Measurements from ENCODE around the gene GPR160. TPM values are rescaled to one million over a fixed set of nuclear protein-coding genes. Genes with fewer than 3 reads are reported as not detected.

GPR160 gene
- total RNA-seq, 1 donor from 2014 or later: 0.99 TPM

DNA sequence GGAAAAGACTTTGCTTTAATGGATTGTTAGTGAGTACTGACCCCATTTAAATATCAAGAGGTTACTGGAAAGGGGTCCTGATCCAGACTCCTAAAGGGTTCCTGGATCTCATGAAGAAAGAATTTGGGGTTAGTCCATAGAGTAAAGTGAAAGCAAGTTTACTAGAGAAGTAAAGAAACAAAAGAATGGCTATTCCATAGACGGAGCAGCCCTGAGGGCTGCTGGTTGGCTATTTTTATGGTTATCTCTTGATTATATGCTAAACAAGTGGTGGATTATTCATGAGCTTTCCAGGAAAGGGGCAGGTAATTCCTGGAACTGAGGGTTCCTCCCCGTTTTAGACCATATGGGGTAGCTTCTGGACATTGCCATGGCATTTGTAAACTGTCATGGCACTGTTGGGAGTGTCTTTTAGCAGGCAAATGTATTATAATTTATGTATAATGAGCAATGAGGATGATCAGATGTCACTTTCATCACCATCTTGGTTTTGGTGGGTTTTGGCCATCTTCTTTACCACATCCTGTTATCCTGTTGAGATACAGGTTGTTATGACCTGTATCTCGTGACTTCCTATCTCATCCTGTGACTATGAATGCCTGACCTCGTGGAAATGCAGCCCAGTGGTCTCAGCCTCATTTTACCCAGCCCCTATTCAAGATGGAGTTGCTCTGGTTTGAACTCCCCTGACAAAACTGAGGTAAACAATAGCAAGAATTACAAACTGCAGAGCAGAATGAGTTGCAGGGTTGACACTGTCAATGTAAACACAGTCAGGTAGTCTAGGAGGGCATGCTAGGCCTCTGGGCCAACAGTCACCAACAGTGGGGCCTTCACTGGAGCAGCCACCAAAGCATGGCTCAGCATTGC lies 10.3 kb upstream of the GPR160 start:
- DNase-seq (ENCODE audit: low read depth in 2 of 2): no peak

DNA sequence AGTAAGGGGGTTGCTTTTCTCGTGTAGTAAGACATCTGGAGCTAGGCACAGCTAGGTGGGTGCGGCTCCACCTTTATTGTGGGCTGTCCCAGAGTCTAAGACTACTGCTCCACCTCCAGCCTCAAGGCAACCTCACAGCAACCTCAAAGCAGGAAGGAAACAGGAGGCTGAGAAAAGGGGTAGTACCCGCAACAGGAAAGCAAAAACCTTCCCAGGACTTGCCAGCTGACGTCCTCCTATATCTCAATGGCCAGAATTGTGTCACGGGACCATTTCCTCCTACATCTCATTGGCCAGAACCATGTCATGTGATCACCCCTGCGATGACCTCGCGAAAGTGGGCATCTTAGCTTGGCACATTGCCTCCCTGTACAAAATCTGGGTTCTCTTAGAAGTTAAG lies 4.3 kb upstream of the GPR160 start:
- DNase-seq (ENCODE audit: low read depth in 2 of 2): no peak

DNA sequence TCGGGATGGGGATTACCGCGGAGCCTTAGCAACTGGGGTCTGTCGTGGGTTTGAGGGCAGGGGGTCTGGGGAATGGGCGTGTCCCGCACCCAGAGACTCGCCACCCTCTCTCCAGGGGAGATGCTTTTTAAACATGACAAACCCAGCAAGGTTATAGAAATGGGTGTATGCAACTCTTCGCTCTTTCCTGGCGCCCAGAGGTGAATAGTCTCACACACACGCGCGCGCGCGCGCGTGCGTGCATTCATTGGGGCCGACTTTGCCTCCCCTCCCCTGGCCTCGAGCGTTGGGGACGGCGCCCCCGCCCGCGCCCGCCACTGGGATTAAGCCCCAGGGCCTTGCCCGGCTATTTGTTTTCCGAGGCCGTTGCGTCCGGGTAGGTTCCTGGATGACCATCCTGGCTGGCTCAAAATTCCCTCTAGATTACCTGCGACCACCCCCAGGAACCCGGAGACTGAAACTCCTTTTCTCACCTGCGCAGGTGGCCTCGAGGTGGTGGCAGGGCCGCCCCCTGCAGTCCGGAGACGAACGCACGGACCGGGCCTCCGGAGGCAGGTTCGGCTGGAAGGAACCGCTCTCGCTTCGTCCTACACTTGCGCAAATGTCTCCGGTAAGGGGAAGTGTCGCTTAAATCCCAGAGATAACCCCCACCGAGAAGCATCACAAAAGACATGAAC lies 777 bp downstream of the GPR160 start:
- no peak for DNase-seq (ENCODE audit: low read depth in 2 of 2)

DNA sequence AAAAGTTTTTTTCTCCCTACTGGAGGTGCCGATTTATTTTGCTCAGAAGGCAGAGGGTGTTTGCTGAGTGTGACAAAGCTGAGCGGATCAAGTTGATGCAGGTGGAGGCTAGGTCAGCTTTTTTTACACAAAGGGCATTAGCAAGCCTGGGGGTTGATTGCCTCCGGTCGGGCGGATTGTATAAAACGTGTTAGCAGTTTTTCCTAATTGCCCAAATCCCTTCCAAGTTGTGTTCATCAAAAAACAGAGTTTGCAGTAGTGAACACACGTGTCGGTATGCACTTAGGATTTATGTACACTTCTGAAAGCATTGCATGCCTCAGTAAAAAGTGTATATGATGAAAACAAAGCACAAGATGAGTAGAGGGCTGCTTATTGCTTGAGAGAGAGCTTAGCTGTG lies 2.6 kb downstream of the GPR160 start:
- no peak for DNase-seq (ENCODE audit: low read depth in 2 of 2)

DNA sequence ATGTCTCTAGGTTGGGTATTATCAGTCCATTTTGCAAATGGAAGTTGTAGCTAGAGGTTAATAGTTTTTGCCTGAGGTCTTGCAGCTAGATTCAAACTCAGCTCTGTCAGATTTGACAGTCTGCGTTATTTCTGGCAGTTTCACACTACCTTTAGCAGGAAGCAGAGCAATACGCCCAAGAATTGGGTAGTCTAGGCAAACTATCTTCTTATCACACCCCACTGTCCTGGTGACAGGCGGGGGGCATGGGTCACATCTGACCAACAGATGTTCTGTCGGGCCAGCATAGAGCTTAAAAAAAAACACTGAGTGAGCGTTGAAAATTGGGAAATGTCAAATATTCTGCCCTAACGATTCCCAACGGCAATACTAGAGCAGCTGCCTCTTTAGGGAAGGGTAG lies 5.7 kb downstream of the GPR160 start:
- no peak for DNase-seq (ENCODE audit: low read depth in 2 of 2)

DNA sequence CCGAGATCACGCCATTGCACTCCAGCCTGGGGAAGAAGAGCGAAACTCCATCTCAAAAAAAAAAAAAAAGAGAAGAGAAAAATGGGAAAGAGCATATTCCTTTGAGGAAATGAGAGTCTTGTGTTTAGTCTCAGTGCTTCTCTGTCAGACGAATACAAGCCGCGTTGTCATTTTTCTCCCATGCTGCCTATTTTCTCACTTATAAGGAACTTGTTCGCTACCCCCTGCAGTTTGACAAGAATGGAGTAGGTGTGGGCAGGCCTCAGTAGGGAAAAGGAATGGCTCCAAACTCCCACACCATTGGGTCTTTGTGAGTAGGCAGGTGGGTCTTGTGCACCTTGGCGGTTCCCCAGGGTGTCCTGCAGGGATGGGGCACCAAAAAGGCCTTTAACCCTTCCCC lies 6.5 kb downstream of the GPR160 start:
- no peak for DNase-seq (ENCODE audit: low read depth in 2 of 2)

DNA sequence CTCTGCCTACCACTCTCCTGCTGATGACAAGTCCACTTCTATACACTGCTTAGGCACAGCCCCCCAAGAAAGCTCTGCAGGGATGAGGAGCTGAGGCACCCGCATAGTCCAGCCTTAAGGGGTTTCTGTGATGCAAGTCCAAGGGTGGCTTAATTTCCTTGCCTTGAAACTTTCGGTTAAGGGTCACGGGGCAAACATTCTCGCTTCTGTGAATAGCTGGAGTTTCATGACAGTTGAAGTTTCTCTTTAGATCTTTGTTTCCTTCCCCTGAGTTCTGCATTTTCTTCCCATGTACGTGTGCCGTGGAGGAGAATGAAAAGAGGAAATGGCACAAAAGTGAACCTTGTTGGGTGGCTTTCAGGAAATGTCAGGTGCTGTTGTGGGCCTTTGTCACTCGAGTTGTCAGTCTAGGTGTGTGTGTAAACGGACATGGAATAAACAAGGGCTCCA lies 7.0 kb downstream of the GPR160 start:
- no peak for DNase-seq (ENCODE audit: low read depth in 2 of 2)

DNA sequence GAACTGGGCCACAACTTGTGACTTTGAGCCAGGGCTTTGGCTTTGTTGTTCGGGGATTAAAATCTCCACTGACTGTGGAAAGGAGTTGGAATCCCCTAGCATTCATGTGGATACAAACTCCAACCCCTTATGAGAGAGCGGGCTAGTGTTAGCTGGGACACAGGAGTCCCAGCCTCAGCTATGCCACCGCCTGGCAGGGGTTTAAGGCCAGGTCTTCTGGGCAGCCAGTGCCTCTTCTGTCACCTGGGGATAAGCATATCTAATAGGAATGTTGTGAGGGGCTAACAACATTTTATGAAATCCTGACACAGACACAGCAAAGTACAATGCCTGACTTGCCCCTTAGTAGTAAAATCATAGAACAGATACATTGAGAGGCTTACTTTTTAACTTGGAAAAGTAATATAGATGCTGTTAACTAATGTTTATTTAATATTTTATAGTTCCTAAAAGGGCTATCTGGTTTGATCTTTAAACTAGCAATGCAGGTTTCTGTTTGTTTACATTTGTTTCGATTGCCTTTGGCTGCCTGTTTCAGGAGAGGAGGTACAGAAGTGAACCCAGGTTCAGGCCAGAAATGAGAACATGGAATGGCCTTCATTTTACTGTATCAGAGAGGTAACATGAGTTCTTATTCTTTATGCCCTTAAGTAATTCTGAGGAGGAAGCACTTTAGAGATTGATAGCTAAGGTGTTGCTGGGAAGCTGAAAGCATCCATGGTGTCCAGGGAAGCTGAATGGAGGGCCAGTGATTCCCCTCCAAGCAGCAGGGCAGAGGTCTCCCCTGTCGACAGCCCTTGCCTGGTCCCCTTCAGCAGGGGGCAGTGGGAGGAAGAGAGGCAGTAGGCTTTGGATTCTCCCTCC lies 8.7 kb downstream of the GPR160 start:
- no peak for DNase-seq (ENCODE audit: low read depth in 2 of 2)

DNA sequence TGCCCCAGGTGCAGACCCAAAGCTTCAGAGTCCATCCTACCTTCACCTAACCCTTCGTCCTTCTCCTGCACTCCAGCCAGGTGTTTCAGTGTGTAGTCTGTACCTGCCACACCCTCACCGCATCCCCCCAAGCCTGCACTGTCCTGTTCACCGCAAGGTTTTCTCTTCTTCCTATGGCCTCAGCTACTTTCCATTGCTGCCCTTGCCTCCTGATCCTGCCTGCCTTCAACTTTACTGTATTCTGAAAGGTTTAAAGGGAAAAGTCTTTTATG lies 9.3 kb downstream of the GPR160 start:
- DNase-seq (ENCODE audit: low read depth in 2 of 2): no peak

DNA sequence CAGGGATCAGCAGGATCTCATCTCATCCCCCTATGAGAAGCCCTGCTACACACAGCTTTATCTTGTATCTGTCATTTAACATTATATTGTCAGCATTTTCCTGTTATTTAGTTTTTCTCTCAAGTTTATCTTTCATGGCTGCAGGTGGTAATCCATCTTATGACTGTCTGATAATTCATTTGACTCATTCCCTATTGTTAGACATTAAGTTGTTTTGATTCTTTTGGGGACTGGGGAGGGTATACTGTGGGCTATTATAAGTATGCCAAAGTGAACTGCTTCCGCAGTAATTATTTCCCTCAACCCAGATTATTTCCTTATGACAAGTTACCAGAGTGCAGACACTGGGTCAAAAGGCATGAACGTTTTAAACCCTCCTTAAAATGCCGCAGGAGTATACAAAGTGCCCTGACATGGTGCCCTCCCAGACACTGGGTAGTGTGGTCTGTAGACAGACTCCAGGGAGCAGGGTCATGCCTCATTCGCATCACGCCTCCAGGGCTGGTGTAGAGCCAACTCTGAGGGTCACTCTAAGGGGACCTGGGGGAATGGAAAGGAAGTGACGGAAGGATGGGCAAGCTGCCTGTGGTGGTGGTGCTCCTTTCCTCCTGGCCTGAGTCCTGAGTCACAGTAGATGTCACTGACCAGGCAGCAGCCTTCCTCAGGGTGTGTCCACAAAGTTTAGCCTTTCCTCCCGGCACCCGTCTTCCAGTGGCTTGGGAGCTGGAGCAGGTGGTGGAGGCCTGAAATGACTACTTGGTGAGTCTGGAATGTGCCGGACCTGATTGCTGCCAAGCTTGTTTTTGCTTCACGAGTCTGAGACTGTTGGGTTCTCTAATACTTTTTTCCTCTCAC lies 11.6 kb downstream of the GPR160 start:
- peak; percentile 26 to 78 for DNase-seq (ENCODE audit: low read depth in 2 of 2)

DNA sequence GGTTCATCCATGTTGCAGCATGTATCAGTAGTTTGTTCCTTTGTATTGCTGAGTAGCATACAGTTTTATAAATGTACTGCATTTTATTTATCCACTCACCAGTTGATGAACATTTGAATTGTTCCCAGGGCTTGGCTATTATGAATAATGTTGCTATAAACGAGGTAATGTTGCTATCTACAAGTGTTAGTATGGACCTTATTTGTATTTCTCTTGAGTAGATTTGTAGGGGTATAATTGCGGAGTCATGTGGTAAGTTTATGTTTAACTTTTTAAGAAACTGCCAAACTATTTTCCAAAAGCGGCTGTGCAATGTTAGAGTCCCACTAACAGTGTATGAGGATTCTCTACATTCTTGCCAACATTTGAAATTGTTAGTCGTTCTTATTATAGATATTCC lies 13.0 kb downstream of the GPR160 start:
- no peak for DNase-seq (ENCODE audit: low read depth in 2 of 2)

DNA sequence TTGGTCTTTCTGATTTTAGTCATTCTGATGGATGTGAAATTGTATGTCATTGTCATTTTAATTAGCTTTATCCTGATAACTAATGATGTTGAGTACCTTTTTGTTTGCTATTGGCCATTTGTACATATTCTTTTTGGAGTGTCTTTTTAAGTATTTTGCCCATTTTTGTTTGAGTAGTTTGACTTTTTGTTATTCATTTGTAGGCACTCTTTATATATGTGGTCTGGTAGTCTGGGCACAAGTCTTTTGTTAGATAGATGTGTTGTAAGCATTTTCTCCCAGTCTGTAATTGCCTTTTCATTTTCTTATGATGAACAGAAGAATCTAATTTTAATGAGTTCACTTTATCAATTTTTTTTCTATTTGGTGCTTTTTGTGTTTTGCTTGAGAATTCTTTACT lies 14.6 kb downstream of the GPR160 start:
- no peak for DNase-seq (ENCODE audit: low read depth in 2 of 2)

DNA sequence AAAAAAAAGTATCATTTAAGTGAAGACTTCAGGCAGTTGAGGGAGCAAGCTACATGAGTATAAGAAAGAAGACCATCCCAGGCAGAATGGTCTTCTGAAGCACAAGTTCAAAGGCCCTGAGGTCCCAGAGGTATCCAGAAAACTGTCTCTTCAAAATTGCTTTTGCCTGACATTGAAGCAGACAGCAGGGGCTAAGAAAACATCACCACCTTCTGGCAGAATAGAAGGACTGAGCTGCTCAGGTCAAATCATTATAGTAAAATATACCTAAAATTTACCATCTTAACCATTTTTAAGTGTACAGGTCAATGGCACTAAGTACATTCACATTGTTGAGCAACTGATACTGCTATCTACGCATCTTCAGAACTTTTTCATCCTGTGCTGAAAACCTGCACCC lies 16.4 kb downstream of the GPR160 start:
- DNase-seq (ENCODE audit: low read depth in 2 of 2): peak; percentile 32 to 35

DNA sequence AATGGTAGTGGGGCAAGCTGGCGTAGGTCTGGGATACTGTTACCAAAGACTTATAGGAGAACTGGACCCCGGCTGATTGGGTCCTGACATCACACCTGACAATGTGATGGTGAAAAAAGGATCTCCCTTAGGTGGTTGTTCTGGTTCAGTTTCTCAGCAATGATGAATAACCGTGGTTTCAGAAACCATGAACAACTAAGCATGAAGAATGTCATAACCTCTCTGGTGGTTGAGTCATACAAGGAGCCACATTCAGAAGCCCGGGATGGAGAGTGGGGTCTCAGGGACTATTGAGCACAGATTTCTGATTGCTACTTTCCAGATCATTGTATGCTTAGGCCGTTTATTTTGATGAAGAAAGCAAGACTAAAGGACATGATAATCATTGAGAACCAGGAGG lies 17.4 kb downstream of the GPR160 start:
- DNase-seq (ENCODE audit: low read depth in 2 of 2): no peak

DNA sequence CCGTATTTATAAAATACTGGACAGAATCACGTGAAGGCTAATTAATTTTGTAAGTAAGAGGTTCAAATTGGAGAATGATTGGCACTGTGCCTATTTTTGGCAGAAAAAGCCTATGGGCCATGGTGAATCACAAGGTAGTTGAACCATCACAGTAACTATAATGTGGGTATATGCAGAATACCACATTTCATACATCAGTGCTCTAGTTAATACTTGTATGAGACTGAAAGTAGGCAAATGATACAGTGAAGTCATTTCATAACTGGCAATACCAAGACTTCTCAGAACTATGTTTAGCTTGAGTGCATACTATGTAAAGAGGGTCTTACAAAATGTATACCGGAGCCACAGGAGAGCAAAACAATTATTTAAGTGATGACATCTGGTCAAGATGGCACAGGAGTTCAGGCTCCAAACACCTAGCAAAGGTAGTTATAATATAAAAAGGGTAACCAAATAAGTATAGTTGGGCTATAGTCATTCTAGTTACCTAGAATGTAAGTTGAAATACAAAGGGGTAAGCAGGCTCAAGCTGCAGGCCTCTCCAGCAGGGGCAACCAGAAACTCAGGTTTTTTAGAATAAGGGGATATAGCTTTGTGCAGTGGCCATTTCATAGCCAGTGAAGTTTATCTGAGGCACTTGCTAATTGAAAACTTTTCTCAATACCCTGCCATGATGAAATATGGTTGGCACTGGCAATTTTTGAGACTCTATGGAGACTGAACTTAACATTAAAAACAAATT lies 19.1 kb downstream of the GPR160 start:
- no peak for DNase-seq (ENCODE audit: low read depth in 2 of 2)

DNA sequence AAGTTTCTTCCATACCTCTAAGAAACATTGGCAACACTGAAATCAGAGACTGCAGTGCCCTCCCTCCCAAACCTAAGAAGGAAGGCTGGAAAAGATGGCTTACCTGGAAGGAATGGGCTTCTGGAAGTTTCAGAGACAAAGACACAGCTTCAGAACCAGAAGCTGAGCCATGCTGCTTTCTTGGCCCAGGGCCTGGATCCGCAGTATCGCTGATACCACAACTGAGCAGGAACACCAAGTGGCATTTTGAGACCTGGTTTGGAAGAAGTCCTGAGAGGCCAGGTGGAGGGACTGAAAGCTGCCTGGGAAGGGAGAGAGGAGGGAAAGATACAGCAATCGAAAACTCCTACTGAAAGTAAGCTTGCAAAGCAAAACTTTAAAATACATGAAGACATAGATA lies 19.8 kb downstream of the GPR160 start:
- DNase-seq (ENCODE audit: low read depth in 2 of 2): no peak

DNA sequence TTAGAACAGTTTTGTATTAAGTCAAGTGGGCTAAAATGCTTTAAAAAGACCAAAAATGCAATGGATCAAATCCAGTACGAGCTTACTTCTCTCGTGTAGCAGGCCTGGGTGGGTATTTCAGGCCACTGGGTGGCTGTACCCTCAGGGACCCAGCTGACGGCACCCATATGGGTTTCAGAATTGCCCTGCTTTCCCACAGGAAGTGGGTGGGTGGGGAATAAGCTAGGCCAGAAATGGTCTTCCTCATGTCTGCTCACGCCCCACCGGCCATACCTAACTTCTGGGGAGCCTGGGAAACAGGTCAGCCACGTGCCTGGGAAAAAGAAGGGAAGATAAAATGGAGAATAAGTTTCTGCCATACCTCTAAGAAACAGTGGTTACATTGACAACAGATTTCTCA lies 20.3 kb downstream of the GPR160 start:
- no peak for DNase-seq (ENCODE audit: low read depth in 2 of 2)

DNA sequence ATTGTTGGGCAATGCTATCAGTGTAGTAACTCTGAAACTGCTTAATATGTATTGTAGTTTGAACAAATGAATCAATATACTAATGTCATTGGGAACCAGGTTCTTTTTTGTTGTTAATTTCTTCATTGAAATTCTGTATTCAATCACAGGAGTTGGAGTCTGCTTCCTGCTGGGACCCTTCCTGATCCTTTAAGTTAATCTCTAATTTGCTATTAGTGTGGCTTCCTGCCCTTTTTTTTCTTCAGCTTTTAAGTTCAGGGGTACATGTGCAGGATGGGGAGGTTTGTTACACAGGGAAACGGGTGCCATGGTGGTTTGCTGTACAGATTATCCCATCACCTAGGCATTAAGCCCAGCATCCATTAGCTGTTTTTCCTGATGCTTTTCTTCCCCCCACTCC lies 21.7 kb downstream of the GPR160 start:
- no peak for DNase-seq (ENCODE audit: low read depth in 2 of 2)

DNA sequence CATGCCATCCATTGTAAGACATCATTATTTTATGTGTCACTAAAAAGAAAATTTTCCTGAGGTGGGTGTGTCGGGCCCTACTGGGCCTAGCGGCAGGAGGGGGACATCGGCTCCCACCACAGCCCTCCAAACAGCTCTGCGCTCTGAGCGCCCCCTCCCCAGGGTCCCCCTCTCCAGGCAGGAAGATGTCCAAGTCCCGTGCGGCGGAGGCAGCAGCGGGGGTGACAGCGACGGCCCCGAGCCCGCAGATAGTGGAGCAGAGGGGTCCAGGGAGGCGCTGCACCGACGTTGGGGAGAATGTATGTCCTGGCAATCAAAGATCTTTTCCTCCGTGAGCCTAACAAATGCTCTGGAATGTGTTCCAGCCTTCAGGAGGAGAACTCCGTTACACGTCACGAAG lies 24.3 kb downstream of the GPR160 start:
- no peak for DNase-seq (ENCODE audit: low read depth in 2 of 2)

DNA sequence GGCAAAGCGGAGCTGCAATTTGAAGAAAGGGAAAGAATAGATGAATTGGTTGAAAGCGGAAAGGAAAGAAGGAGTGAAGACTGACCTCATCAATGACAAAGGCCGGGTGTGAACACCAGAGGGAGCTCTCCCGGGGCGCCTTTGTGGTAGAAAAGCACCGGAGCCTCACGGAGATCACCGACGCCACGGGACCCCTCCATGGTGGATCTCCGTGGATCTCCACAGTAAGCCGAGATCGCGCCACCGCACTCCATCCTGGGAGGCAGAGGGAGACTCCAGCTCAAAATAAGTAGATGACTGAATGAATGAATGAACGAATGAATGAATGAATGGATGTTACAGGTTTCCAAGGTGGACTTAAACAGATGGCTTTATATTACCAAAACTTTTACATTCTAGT lies 25.0 kb downstream of the GPR160 start:
- DNase-seq (ENCODE audit: low read depth in 2 of 2): no peak

DNA sequence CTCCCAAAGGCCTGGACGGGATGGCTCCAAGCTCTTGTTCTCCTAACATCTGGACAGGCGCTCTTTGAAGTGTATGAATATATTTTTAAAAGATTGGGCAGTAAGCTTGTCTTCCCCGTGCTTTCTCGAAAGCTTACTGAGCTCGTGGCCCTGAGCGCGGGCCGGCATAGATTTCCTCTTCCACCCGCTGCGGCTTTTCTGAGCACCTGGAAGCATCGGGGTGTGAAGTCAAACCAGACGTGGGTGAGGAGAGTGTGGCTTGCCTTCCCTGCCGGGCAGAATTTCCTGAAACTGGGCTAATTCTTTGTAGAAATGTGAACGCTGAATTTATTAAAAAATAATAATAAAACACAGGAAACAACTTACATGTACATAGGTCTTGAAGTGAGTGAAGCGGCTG lies 25.9 kb downstream of the GPR160 start:
- no peak for DNase-seq (ENCODE audit: low read depth in 2 of 2)
